ENCODE data around the gene MRTFA. TPM values are rescaled to one million over a fixed set of nuclear protein-coding genes. Genes with fewer than 3 reads are reported as not detected.

The MRTFA gene
- total RNA-seq, 1 donor from 2014 or later: 115 TPM

DNA sequence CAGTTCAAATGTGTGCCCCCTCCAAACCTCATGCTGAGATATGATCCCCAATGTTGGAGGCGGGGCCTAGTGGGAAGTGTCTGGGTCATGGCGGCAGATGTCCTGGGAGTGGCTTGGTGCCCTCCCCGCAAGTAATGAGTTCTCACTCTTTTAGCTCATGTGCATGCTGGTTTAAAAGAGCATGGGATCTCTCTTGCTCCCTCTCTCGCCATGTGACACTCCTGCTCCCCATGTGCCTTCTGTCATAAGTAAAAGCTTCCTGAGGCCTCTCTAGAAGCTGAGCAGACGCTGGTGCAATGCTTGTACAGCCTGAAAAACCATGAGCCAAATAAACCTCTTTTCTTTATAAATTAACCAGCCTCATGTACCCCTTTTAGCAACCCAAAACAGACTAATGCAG is 167.3 kb downstream of the MRTFA start:
- TF ChIP-seq, protein P1, sequence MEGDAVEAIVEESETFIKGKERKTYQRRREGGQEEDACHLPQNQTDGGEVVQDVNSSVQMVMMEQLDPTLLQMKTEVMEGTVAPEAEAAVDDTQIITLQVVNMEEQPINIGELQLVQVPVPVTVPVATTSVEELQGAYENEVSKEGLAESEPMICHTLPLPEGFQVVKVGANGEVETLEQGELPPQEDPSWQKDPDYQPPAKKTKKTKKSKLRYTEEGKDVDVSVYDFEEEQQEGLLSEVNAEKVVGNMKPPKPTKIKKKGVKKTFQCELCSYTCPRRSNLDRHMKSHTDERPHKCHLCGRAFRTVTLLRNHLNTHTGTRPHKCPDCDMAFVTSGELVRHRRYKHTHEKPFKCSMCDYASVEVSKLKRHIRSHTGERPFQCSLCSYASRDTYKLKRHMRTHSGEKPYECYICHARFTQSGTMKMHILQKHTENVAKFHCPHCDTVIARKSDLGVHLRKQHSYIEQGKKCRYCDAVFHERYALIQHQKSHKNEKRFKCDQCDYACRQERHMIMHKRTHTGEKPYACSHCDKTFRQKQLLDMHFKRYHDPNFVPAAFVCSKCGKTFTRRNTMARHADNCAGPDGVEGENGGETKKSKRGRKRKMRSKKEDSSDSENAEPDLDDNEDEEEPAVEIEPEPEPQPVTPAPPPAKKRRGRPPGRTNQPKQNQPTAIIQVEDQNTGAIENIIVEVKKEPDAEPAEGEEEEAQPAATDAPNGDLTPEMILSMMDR (IDR thresholded peaks at IDR 0.05): no peak
- Mint-ChIP-seq H3K4me3 (no peak overlapping the region), H3K9me3 (no peaks in the 10 kb centered on the region), H3K27me3 (no peaks in the 10 kb centered on the region), H3K27ac (no peak overlapping the region), H3K4me1 (peaks cover 6% of the 10 kb centered on the region), H3K36me3 (ENCODE audit: low read depth) (peaks cover 4% of the 10 kb centered on the region)
- ChIA-PET CTCF (no interaction called here), POLR2A (no interaction called here)
- ATAC-seq (ENCODE audit: low read depth) (no peak), DNase-seq (no peak)
- intact Hi-C loops (cut with micrococcal nuclease): no loop called here

DNA sequence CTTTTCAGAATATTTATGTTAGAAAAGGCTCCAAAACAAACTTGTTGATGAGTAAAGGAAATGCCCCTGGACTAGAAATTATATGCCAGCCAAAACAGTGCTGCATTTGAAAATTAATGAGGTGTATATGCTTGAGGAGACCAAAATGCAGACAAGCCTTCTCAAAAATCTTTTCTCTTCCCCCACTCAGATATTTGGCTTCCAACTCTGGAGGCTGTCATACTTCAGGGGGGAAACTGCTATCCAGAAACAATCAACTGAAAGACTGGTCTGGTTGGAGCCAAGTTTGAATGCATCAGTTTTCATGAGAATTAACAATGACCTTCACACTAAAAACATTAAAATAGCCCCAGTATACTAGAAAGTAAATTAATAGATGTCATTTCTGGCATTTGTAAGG is 167.9 kb downstream of the MRTFA start:
- peaks cover 11% of the 10 kb centered on the region for H3K4me1 Mint-ChIP-seq
- no peaks in the 10 kb centered on the region for H3K9me3 Mint-ChIP-seq
- intact Hi-C loops (cut with micrococcal nuclease): no loop called here

DNA sequence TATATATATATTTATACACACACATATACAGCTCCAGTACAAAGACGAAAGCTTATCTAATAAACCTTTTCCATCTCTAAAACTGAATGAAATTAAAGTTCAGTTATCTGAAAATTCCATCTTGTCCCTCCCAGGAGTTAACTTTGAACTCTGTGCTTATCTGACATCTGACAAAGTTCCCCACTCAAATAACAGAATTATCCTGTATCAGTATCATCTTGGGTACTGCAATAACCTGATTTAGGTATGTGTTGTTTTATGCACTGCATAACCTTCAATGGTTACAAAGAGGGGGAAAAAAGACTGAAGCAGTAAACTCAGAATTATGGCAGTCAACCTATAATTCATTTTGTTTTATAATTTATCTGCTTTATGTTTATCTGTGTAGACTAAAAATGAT is 169.5 kb downstream of the MRTFA start:
- H3K4me3 Mint-ChIP-seq: no peak overlapping the region
- TF ChIP-seq, protein P1 (IDR thresholded peaks at IDR 0.05): no peak
- intact Hi-C loops (cut with micrococcal nuclease): no loop called here
- H3K27me3 Mint-ChIP-seq: no peaks in the 10 kb centered on the region
- no peak overlapping the region for H3K27ac Mint-ChIP-seq
- peaks cover 26% of the 10 kb centered on the region for H3K4me1 Mint-ChIP-seq
- peaks cover 17% of the 10 kb centered on the region for H3K36me3 Mint-ChIP-seq (ENCODE audit: low read depth)
- ATAC-seq (ENCODE audit: low read depth) (no peak), DNase-seq (no peak)
- no peaks in the 10 kb centered on the region for H3K9me3 Mint-ChIP-seq
- CTCF ChIA-PET: no interaction called here
- POLR2A ChIA-PET: no interaction called here

More for the DNA sequence above, 167.9 kb downstream of the MRTFA start:
- Mint-ChIP-seq H3K27ac (no peak overlapping the region), H3K27me3 (no peaks in the 10 kb centered on the region), H3K4me3 (no peak overlapping the region), H3K36me3 (ENCODE audit: low read depth) (peaks cover 4% of the 10 kb centered on the region)
- TF ChIP-seq, protein P1 (IDR thresholded peaks at IDR 0.05): no peak
- ATAC-seq (ENCODE audit: low read depth) (no peak), DNase-seq (no peak)
- ChIA-PET POLR2A (no interaction called here), CTCF (interaction anchor here (0.7 to 1.1 kb wide), 3 partner anchors 31 to 177 kb away, joined by 3 read pairs; no protein-coding TSS in a partner anchor)

DNA sequence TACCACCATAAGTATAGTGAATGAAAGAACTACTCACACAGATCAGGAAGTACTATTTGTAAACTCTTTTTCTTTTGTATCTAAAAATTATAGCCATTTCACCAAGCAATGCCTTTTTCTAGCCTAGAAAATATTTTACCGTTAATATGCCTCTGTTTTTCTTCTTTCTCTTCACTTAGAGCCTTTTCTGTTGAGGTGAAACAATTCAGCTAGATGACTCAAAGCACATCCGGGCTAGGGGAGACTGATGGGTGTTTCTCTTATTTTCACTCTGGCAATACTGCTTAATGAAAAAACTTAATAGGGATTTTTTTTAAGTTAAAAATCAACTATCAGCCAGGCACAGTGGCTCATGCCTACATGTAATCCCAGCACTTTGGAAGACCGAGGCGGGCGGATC is 172.8 kb downstream of the MRTFA start:
- H3K9me3 Mint-ChIP-seq: no peaks in the 10 kb centered on the region
- ATAC-seq (ENCODE audit: low read depth): peak; percentile 67
- H3K4me3 Mint-ChIP-seq: peak overlapping the region; percentile 99
- H3K4me1 Mint-ChIP-seq: peaks cover 57% of the 10 kb centered on the region
- H3K27ac Mint-ChIP-seq: peak overlapping the region; percentile 98
- ChIA-PET CTCF (interaction anchor here (1.2 to 4.2 kb wide), 3 partner anchors 16 to 27 kb away, joined by 3 to 18 read pairs (median 5); no protein-coding TSS in a partner anchor), POLR2A (interaction anchor here (0.5 to 1.1 kb wide), 5 partner anchors 27 to 264 kb away, joined by 3 to 6 read pairs (median 4); no protein-coding TSS in a partner anchor)
- no peaks in the 10 kb centered on the region for H3K27me3 Mint-ChIP-seq
- TF ChIP-seq, protein P1 (IDR thresholded peaks at IDR 0.05): no peak
- intact Hi-C loops (cut with micrococcal nuclease): loop anchor here (1.0 kb wide), 2 partner anchors 24 to 26 kb away; no protein-coding TSS in a partner anchor
- H3K36me3 Mint-ChIP-seq (ENCODE audit: low read depth): peaks cover 34% of the 10 kb centered on the region
- no peak for DNase-seq

DNA sequence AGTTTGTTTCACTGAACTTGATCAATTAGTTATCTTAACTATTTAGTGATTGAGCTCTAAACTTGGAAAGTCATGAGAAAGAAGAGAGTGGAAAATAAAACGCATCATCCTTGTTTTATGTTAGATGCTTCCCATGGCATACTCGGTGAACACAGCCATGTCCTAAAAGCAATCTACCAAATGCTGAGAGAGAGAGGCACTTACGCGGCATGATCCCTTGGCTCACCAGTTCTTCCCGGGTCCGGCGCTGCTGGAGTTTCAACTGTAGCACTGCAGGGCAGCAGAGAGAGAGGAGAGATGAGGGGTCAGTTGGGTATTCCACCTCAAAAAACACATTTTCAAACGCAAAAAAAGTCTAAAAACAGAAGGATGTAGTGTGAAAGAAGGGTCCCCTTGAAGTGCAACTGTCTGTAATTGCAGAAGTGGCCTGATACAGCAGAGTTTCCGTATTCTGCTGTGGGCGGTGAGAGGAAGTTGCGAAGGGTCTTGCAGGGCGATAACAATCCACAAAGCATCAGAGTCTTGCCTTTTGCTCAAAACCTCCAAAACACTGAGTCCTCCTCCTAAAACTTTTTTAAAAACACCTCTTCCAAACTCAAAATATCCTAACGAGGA is 173.4 kb downstream of the MRTFA start:
- Mint-ChIP-seq H3K27ac (peak overlapping the region; percentile 98), H3K4me1 (peaks cover 63% of the 10 kb centered on the region), H3K4me3 (peak overlapping the region; percentile 99), H3K36me3 (ENCODE audit: low read depth) (peaks cover 39% of the 10 kb centered on the region), H3K27me3 (no peaks in the 10 kb centered on the region), H3K9me3 (no peaks in the 10 kb centered on the region)
- ChIA-PET CTCF (interaction anchor here (1.0 to 4.2 kb wide), 4 partner anchors 10 to 26 kb away, joined by 3 to 18 read pairs (median 6); no protein-coding TSS in a partner anchor), POLR2A (interaction anchor here (0.5 to 2.0 kb wide), 6 partner anchors 8 to 265 kb away, joined by 3 to 13 read pairs (median 4); no protein-coding TSS in a partner anchor)
- intact Hi-C loops (cut with micrococcal nuclease): loop anchor here (1.0 kb wide), 2 partner anchors 24 to 26 kb away; no protein-coding TSS in a partner anchor
- ATAC-seq (ENCODE audit: low read depth): peak; percentile 89
- peak; percentile 24 for DNase-seq
- TF ChIP-seq, protein P1 (IDR thresholded peaks at IDR 0.05): no peak

All from activated B cell treated with CpG ODN at 0.5 μM for 24 hours (primary cell).